Measurements from ENCODE around the gene RELT.
"Not testable (repeated sequence)": the region's sequence is repeated elsewhere in the genome, so short reads cannot be mapped to it uniquely, and the experiment has no call there.

RELT gene

GRCh38 chr11:73404506-73405145, 28.4 kb downstream of the RELT start:
- DNase-seq, result no peak

GRCh38 chr11:73405146-73405510, 28.9 kb downstream of the RELT start:
- DNase-seq, result no peak

GRCh38 chr11:73406131-73406530, 29.9 kb downstream of the RELT start:
- DNase-seq, result no peak

GRCh38 chr11:73406619-73407018, 30.4 kb downstream of the RELT start:
- DNase-seq, result no peak

- no peak for DNase-seq
Observed at GRCh38 chr11:73409431-73409830, 33.2 kb downstream of the RELT start.

GRCh38 chr11:73410627-73411026, 34.4 kb downstream of the RELT start:
- no peak for DNase-seq

- no peak for DNase-seq
Observed at GRCh38 chr11:73411031-73411430, 34.8 kb downstream of the RELT start.

- no peak for DNase-seq
Observed at GRCh38 chr11:73412308-73412707, 36.1 kb downstream of the RELT start.

- DNase-seq, result no peak
Observed at GRCh38 chr11:73413256-73413655, 37.1 kb downstream of the RELT start.

- DNase-seq, result no peak
Observed at GRCh38 chr11:73414977-73415651, 38.9 kb downstream of the RELT start.

- no peak for DNase-seq
Observed at GRCh38 chr11:73415854-73416615, 39.8 kb downstream of the RELT start.

GRCh38 chr11:73416786-73417185, 40.6 kb downstream of the RELT start:
- DNase-seq, result no peak

GRCh38 chr11:73420136-73420535, 43.9 kb downstream of the RELT start:
- DNase-seq, result no peak

- no peak for DNase-seq
Observed at GRCh38 chr11:73422886-73423285, 46.7 kb downstream of the RELT start.

- no peak for DNase-seq
Observed at GRCh38 chr11:73423506-73423905, 47.3 kb downstream of the RELT start.

GRCh38 chr11:73425108-73425507, 48.9 kb downstream of the RELT start:
- DNase-seq, result no peak

- no peak for DNase-seq
Observed at GRCh38 chr11:73426219-73426850, 50.1 kb downstream of the RELT start.

- no peak for DNase-seq
Observed at GRCh38 chr11:73428227-73428626, 52.0 kb downstream of the RELT start.

GRCh38 chr11:73428699-73429098, 52.5 kb downstream of the RELT start:
- no peak for DNase-seq

GRCh38 chr11:73429121-73429750, 53.0 kb downstream of the RELT start:
- no peak for DNase-seq

- DNase-seq, result no peak
Observed at GRCh38 chr11:73430326-73430725, 54.1 kb downstream of the RELT start.

GRCh38 chr11:73431396-73431795, 55.2 kb downstream of the RELT start:
- no peak for DNase-seq

GRCh38 chr11:73436859-73437258, 60.7 kb downstream of the RELT start:
- not testable (repeated sequence) for DNase-seq

Data from NCI-H1092 treated with DMSO at 0.1 percent for 48 hours (cell line).